GM10266 (cell line): ENCODE data around the gene RCL1.

Source experiments
- DNase-seq: peaks from one replicate; pipeline ENCODE4 v3.0.0; 2012; ENCODE audit errors: extremely low spot score
- TF ChIP-seq, protein P1 (sequence below): IDR thresholded peaks from 2 replicates; pipeline ENCODE4 v1.5.1; 2012; ENCODE audit warnings: mild to moderate bottlenecking, low read depth; ENCODE audit not compliant: control insufficient read depth, insufficient read depth; ENCODE audit errors: missing control alignments

Gene RCL1

DNA sequence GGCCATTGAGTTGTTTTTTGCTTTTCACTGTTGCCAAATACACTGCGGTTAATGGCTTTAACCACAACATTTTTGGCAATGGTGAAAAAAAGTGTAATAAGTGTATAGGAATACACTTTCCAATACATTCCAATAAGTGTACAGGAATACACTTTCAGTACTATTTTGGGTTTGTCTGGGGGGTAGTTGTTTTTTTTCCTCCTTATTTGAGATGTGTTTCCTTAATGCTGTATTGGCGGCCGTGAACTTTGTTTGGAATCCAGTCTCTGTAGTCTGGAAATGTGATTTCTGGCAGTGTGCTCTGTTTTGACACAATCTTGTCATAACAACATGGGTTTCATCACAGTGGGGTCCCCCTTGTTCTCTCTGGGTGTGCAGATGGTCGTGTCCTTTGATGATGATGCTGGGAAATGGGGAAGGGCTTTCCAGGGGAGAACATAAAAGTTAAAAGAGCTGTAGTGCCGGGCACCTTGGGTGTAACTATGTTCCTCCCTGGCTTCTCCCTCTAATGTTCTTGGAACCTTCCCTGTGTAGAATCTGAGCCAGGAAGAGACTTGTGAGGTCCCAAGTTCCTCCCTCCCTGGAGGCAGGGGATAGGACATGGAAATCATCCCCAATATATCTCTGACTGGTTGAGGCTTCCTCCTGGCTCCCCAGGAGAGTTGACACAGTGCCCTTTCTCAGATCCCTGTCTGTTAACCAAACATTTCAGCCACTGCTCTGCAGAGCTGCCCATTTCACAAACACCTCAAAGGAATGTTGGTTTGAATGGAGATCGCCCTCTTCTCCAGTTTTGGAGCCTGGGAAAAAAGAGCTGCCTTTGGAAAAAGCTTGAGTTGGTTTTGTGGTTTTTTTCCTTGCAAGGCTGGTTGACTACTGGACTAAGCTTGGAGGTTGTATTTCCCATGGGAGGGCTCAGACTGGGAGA is 44.8 kb downstream of the RCL1 start:
- TF ChIP-seq, protein P1, sequence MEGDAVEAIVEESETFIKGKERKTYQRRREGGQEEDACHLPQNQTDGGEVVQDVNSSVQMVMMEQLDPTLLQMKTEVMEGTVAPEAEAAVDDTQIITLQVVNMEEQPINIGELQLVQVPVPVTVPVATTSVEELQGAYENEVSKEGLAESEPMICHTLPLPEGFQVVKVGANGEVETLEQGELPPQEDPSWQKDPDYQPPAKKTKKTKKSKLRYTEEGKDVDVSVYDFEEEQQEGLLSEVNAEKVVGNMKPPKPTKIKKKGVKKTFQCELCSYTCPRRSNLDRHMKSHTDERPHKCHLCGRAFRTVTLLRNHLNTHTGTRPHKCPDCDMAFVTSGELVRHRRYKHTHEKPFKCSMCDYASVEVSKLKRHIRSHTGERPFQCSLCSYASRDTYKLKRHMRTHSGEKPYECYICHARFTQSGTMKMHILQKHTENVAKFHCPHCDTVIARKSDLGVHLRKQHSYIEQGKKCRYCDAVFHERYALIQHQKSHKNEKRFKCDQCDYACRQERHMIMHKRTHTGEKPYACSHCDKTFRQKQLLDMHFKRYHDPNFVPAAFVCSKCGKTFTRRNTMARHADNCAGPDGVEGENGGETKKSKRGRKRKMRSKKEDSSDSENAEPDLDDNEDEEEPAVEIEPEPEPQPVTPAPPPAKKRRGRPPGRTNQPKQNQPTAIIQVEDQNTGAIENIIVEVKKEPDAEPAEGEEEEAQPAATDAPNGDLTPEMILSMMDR = no peak
- DNase-seq = no peak

DNA sequence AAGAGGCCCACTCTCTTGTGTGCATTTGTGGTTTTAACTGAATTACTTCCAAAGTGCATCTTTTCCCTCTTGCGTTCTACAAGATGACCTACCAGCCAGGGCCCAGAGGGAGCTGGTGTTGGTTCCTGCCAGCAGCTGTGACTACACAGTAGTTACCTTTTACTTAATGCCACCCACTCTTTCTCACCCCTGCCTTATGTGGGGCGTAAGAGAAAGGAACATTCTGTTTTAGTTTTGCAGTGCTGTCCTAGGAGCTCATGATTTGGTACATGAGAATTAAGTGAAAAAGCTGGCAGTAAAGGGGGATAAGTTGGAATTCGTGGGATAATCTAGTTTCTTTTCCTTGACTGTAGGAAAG is 45.4 kb downstream of the RCL1 start:
- no peak for DNase-seq
- TF ChIP-seq, protein P1 = no peak

DNA sequence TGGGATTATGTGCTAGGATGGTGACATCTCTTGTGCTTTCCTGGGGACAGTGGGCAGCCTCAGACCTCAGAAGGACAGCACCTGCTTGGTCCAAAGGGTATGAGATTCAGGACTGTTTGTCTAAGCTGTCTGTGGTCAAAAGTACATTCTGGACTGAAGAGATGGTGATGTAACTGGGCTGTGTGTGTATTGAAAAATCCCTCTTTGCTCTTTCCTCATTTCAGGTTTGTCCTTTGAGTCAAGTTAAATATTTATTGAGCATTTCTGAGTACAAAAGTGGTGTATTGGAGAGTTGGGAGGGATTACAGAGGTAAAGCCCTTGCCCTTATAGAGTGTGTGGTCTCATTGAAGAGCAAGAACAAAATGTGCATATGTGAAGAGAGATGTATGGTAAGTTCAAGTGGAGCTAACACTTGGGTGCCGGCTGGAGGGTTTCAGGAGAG is 46.7 kb downstream of the RCL1 start:
- TF ChIP-seq, protein P1 = no peak
- DNase-seq = no peak

DNA sequence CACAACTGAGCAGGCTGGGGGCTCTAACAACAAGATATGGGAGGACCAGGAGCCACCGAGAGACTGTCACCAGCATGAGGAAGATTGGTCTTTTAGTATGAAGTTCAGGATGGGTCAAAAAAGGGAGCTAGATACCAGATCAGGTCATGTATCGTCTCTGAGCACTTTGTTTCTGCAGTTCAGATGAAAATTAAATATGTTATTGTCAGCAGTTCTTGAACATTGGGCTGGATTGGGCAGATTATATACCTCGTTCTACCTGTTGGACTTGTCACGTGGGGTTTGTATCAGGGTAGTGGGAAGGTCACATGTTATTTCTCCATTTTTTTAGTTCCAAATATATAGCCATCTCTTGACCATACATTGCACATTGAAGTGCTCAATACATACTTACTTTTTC is 47.3 kb downstream of the RCL1 start:
- DNase-seq = no peak
- TF ChIP-seq, protein P1 = no peak

DNA sequence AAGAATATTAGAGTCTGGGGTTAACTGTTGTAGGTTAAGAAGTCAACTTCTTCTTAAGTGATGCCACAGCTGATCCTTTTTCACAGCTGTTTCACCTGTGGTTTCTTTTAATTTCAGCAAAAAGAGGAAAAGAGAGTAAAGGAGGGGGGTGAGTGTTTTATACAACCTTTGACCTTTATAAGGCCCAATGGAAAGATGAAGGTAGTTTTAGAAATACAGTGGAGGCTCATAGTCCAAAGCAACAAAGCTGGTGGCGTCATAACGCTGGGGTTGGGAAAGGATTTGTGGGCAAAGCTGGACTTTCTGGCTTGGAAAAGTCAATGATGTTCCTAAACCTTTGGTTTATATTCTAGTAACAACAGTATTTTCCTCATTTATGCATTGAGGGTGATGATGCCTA is 49.5 kb downstream of the RCL1 start:
- DNase-seq = no peak
- TF ChIP-seq, protein P1 = no peak

DNA sequence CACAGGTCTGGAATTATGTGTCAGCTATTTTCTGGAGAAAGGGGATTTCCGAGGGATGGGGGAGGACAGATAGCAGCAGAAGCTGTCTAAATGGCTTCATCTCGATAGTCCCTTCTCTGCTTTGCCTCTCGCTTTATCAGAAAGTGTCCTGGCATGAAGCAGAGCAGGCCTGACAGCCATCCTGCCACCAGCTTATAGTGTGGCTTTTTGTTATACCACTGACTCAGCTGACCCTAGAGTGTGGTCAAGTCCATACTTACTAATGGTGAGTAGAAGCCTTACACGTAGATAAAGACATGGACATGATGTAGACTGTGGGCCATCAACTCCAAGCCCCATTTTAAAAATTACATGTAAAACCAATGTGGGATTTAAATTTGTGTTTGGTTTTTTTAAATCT is 50.0 kb downstream of the RCL1 start:
- no peak for DNase-seq
- TF ChIP-seq, protein P1 = no peak
